OCI-LY7 (cell line): ENCODE results near the gene MARCOL. TPM values are rescaled to one million over a fixed set of nuclear protein-coding genes. Genes with fewer than 3 reads are reported as not detected.

Experiments
- BruUV-seq: library from RNA; stranded (reverse); fragments of 400-500 nt; replicated peaks from 2 replicates; lab custom pipeline; 2021; lab: Mats Ljungman, UMichigan
- CTCF ChIA-PET: fragments of 300-600 bp; sonication (Branson Sonifier 250); formaldehyde crosslinking; loops from one replicate; lab custom pipeline; 2022; ENCODE audit warnings: antibody characterized with exemption; ENCODE audit not compliant: unreplicated experiment; lab: Charles Lee
- POLR2A ChIA-PET: fragments of 300-600 bp; sonication (Branson Sonifier 250); formaldehyde crosslinking; loops from one replicate; lab custom pipeline; 2022; ENCODE audit warnings: antibody characterized with exemption; lab: Charles Lee
- DNase-seq: peaks from one replicate; pipeline ENCODE4 v3.0.0-alpha.2; 2015; ENCODE audit warnings: low spot score
- H2AFZ ChIP-seq: fragments of 200-600 bp; sonication (generic), shearing (Covaris generic); 2 replicates; pipeline ENCODE4 v1.6.1; 2014; ENCODE audit warnings: mild to moderate bottlenecking, antibody characterized with exemption, low read length, moderate library complexity
- H3K27ac ChIP-seq: fragments of 200-600 bp; sonication (generic); 2 replicates; pipeline ENCODE4 v1.5.1; 2014; ENCODE audit warnings: mixed run types, low read depth, mild to moderate bottlenecking, moderate library complexity, low read length, inconsistent platforms; ENCODE audit not compliant: poor library complexity, severe bottlenecking
- H3K36me3 ChIP-seq: fragments of 200-600 bp; sonication (generic); 2 replicates; pipeline ENCODE4 v1.6.1; 2014; ENCODE audit warnings: mild to moderate bottlenecking, antibody characterized with exemption, low read length, moderate library complexity, mixed read lengths; ENCODE audit not compliant: insufficient read depth
- H3K4me1 ChIP-seq: fragments of 200-600 bp; sonication (generic); 2 replicates; pipeline ENCODE4 v1.5.1; 2014; ENCODE audit warnings: mild to moderate bottlenecking, low read length; ENCODE audit not compliant: insufficient read depth, poor library complexity, severe bottlenecking
- H3K4me2 ChIP-seq: fragments of 200-600 bp; sonication (generic); 2 replicates; pipeline ENCODE4 v1.6.1; 2014; ENCODE audit warnings: mild to moderate bottlenecking, low read length
- H3K4me3 ChIP-seq: fragments of 200-600 bp; sonication (generic); 2 replicates; pipeline ENCODE4 v1.5.1; 2014; ENCODE audit warnings: mild to moderate bottlenecking, low read depth, low read length; ENCODE audit not compliant: poor library complexity, severe bottlenecking
- H3K79me2 ChIP-seq: fragments of 200-600 bp; sonication (generic); 2 replicates; pipeline ENCODE4 v1.6.1; 2016; ENCODE audit warnings: low read depth, mild to moderate bottlenecking, low read length, moderate library complexity, mixed read lengths; ENCODE audit not compliant: insufficient read depth
- H3K9me2 ChIP-seq: fragments of 200-600 bp; sonication (generic); 2 replicates; pipeline ENCODE4 v1.6.1; 2016; ENCODE audit warnings: mild to moderate bottlenecking, low read length, mixed read lengths; ENCODE audit not compliant: insufficient read depth
- H3K9me3 ChIP-seq: fragments of 200-600 bp; sonication (generic); 2 replicates; pipeline ENCODE4 v1.6.1; 2014; ENCODE audit warnings: mild to moderate bottlenecking, mixed run types, low read length, mixed read lengths
- H4K20me1 ChIP-seq: fragments of 200-600 bp; sonication (generic); 2 replicates; pipeline ENCODE4 v1.6.1; 2014; ENCODE audit warnings: mild to moderate bottlenecking, antibody characterized with exemption, low read length, moderate library complexity, mixed read lengths; ENCODE audit not compliant: insufficient read depth
- EZH2phosphoT487 ChIP-seq: fragments of 200-600 bp; sonication (generic); IDR thresholded peaks from 2 replicates; pipeline ENCODE4 v1.6.1; 2018; ENCODE audit warnings: low read depth, borderline replicate concordance, mild to moderate bottlenecking, mixed run types, antibody characterized with exemption, low read length, moderate library complexity, mixed read lengths
- intact Hi-C: fragments of 100-400 bp; cut with micrococcal nuclease; formaldehyde crosslinking; loops from one replicate; pipeline ENCODE4 v1.10.0; 2022; ENCODE audit not compliant: unreplicated experiment
- total RNA-seq, 2 experiments: library from RNA; depleted of rRNA in 1 of 2; stranded (reverse); fragments of >200 nt in 1 of 2; shearing (Covaris generic) in 1 of 2; gene quantifications; 2 replicates each; pipeline ENCODE4 v1.2.3, GENCODE V29; 2014 to 2022
- TF ChIP-seq, protein P1 (sequence below): fragments of 200-600 bp; sonication (generic); conservative IDR thresholded peaks from 2 replicates; pipeline ENCODE4 v1.5.1; 2014; ENCODE audit warnings: mild to moderate bottlenecking, antibody characterized with exemption, low read length, moderate library complexity, mixed read lengths

MARCOL gene
- total RNA-seq, 2 experiments from 2014 or later: not detected

DNA sequence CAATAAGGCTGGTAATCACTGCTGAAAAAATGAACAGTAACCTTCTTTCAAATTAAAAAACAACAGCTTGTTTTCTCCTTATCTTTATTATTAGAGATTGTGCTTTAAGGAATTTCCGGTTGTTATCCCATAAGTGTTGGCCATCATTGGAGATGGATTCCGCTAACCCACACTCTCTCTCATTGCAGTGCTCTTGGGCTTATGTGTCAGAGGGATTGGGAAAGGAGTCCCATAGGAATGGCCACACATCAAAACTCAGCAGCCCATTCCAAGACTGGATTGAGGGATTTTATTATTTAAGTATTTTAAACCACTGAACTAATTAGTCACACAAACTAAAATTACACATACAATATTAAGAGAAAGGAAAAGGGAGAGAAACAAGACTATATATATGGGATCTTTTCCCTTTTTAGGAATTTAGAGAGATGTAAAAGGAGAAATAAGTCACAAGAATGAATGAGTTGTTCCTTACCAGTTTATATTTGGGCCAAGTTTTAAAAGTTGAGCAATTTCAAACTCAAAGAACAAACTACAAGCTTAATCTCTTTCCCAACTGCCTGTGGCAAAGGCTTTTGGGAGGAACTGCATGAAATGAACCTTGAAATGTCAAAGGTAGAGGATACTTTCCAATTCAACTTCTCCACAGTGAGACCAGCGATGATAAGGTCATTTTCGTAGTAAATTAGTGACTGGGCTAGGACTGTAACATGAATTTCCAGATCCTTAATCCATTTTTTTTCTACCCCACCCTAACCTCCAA lies 33.1 kb upstream of the MARCOL start:
- Histone ChIP-seq H3K4me2 (no peak overlapping the region), H3K9me2 (no peaks in the 10 kb centered on the region), H3K27ac (no peak overlapping the region), H3K79me2 (no peaks in the 10 kb centered on the region), H3K9me3 (no peaks in the 10 kb centered on the region), H2AFZ (no peak overlapping the region), H3K4me1 (no peaks in the 10 kb centered on the region), H3K36me3 (no peaks in the 10 kb centered on the region), H4K20me1 (no peaks in the 10 kb centered on the region), H3K4me3 (no peak overlapping the region)
- POLR2A ChIA-PET: no interaction called here
- intact Hi-C loops: no loop called here
- CTCF ChIA-PET: no interaction called here
- no TSS peak for BruUV-seq
- TF ChIP-seq, protein P1, sequence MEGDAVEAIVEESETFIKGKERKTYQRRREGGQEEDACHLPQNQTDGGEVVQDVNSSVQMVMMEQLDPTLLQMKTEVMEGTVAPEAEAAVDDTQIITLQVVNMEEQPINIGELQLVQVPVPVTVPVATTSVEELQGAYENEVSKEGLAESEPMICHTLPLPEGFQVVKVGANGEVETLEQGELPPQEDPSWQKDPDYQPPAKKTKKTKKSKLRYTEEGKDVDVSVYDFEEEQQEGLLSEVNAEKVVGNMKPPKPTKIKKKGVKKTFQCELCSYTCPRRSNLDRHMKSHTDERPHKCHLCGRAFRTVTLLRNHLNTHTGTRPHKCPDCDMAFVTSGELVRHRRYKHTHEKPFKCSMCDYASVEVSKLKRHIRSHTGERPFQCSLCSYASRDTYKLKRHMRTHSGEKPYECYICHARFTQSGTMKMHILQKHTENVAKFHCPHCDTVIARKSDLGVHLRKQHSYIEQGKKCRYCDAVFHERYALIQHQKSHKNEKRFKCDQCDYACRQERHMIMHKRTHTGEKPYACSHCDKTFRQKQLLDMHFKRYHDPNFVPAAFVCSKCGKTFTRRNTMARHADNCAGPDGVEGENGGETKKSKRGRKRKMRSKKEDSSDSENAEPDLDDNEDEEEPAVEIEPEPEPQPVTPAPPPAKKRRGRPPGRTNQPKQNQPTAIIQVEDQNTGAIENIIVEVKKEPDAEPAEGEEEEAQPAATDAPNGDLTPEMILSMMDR: no peak
- TF ChIP-seq EZH2phosphoT487: no peak
- DNase-seq: no peak

DNA sequence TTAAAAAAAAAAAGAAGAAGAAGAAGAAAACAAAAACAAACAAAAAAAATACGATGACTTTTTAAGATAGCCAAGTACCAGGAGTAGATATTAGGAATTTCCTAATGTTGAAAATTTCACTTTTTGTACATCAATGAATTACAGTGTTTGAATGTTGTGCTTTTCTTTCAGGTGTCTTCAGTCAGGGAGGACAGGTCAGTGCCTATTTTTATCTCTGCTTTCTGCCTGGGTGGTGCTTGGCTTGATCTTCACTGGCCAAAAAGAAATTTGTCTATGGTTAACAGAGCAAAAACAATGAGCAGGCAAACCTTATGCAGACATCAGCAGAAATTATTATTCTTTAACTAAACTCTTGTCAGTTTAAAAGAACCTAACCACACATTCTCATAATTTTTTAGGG lies 32.5 kb upstream of the MARCOL start:
- DNase-seq: no peak
- CTCF ChIA-PET: no interaction called here
- TF ChIP-seq EZH2phosphoT487: no peak
- TF ChIP-seq, protein P1: no peak

DNA sequence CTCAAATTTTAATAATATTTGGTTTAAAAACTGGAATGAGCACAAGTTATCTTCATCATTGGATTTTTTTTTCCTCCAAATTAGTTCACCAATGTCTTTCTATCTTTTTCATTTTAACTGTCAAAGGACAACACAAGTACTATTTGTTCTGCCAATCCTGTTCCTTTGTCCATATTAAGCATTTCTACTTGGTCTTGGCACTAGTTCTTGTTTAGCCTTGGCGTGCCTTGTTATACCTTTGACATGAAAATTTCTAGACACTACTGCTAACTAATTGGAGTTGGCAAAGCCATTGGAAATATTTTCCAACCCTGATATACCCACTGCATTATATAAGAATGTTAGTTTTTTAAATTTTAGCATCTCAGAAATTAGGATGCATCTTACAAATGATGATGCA lies 31.7 kb upstream of the MARCOL start:
- no peak overlapping the region for H3K27ac ChIP-seq
- H3K9me2 ChIP-seq: no peaks in the 10 kb centered on the region
- H3K4me2 ChIP-seq: no peak overlapping the region
- H4K20me1 ChIP-seq: no peaks in the 10 kb centered on the region
- TF ChIP-seq, protein P1: no peak
- no peak for TF ChIP-seq EZH2phosphoT487
- no peak for DNase-seq
- ChIA-PET POLR2A (no interaction called here), CTCF (no interaction called here)
- H3K36me3 ChIP-seq: no peaks in the 10 kb centered on the region
- BruUV-seq: no TSS peak
- no peak overlapping the region for H3K4me3 ChIP-seq
- no peaks in the 10 kb centered on the region for H3K9me3 ChIP-seq
- H3K4me1 ChIP-seq: no peaks in the 10 kb centered on the region
- no peaks in the 10 kb centered on the region for H3K79me2 ChIP-seq
- intact Hi-C loops: no loop called here
- H2AFZ ChIP-seq: no peak overlapping the region

More for the DNA sequence above, 32.5 kb upstream of the MARCOL start:
- H4K20me1 ChIP-seq: no peaks in the 10 kb centered on the region
- no peaks in the 10 kb centered on the region for H3K9me2 ChIP-seq
- no TSS peak for BruUV-seq
- H3K4me2 ChIP-seq: no peak overlapping the region
- H3K9me3 ChIP-seq: no peaks in the 10 kb centered on the region
- no peak overlapping the region for H3K27ac ChIP-seq
- no peaks in the 10 kb centered on the region for H3K79me2 ChIP-seq
- no peak overlapping the region for H2AFZ ChIP-seq
- no peaks in the 10 kb centered on the region for H3K4me1 ChIP-seq
- intact Hi-C loops: no loop called here
- POLR2A ChIA-PET: no interaction called here
- H3K4me3 ChIP-seq: no peak overlapping the region
- no peaks in the 10 kb centered on the region for H3K36me3 ChIP-seq
